Neural cell (in vitro differentiated cells): ENCODE results near the gene CACNA1C.

Experiments
- EP300 ChIP-seq: fragments of 450-650 bp; conservative IDR thresholded peaks from 2 replicates; pipeline ENCODE4 v1.6.1; 2014; ENCODE audit warnings: antibody characterized with exemption, mild to moderate bottlenecking, moderate library complexity; ENCODE audit not compliant: poor library complexity, severe bottlenecking
- EZH2 ChIP-seq: fragments of 200-600, 300-800 bp; shearing (Covaris generic), sonication (generic); IDR thresholded peaks from 2 replicates; pipeline ENCODE4 v1.6.1; 2014; ENCODE audit warnings: antibody characterized with exemption, low read length, borderline replicate concordance, mild to moderate bottlenecking; ENCODE audit not compliant: insufficient read depth, poor library complexity, severe bottlenecking
- MXI1 ChIP-seq: fragments of 450-650 bp; conservative IDR thresholded peaks from 2 replicates; pipeline ENCODE4 v1.6.1; 2014; ENCODE audit warnings: antibody characterized with exemption, mild to moderate bottlenecking; ENCODE audit not compliant: poor library complexity, severe bottlenecking
- POLR2AphosphoS5 ChIP-seq: IDR thresholded peaks from 2 replicates; pipeline ENCODE4 v1.6.1; 2012
- RAD21 ChIP-seq: fragments of 450-650 bp; conservative IDR thresholded peaks from 2 replicates; pipeline ENCODE4 v1.6.1; 2014; ENCODE audit warnings: antibody characterized with exemption, mild to moderate bottlenecking, moderate library complexity
- REST ChIP-seq: IDR thresholded peaks from 2 replicates; pipeline ENCODE4 v1.6.1; 2012; ENCODE audit warnings: borderline replicate concordance
- SMC3 ChIP-seq: fragments of 450-650 bp; conservative IDR thresholded peaks from 2 replicates; pipeline ENCODE4 v1.6.1; 2014; ENCODE audit warnings: antibody characterized with exemption, mild to moderate bottlenecking, moderate library complexity; ENCODE audit not compliant: poor library complexity
- TAF1 ChIP-seq: IDR thresholded peaks from 2 replicates; pipeline ENCODE4 v1.6.1; 2012; ENCODE audit warnings: low read depth
- TF ChIP-seq, protein P1 (sequence below): fragments of 450-650 bp; IDR thresholded peaks from 2 replicates; pipeline ENCODE4 v1.5.1; 2014; ENCODE audit warnings: antibody characterized with exemption, mild to moderate bottlenecking, moderate library complexity; ENCODE audit not compliant: poor library complexity, severe bottlenecking

GRCh38 chr12:2082321-2082720 lies 29.5 kb downstream of the CACNA1C start:
- TF ChIP-seq POLR2AphosphoS5 (no peak), SMC3 (no peak), EZH2 (no peak), EP300 (no peak), MXI1 (no peak), RAD21 (no peak), TAF1 (no peak), REST (no peak)
- TF ChIP-seq, protein P1, sequence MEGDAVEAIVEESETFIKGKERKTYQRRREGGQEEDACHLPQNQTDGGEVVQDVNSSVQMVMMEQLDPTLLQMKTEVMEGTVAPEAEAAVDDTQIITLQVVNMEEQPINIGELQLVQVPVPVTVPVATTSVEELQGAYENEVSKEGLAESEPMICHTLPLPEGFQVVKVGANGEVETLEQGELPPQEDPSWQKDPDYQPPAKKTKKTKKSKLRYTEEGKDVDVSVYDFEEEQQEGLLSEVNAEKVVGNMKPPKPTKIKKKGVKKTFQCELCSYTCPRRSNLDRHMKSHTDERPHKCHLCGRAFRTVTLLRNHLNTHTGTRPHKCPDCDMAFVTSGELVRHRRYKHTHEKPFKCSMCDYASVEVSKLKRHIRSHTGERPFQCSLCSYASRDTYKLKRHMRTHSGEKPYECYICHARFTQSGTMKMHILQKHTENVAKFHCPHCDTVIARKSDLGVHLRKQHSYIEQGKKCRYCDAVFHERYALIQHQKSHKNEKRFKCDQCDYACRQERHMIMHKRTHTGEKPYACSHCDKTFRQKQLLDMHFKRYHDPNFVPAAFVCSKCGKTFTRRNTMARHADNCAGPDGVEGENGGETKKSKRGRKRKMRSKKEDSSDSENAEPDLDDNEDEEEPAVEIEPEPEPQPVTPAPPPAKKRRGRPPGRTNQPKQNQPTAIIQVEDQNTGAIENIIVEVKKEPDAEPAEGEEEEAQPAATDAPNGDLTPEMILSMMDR = no peak
